H1 (cell line): ENCODE measurements around the gene SLC22A9. TPM values are rescaled to one million over a fixed set of nuclear protein-coding genes. Genes with fewer than 3 reads are reported as not detected.
"Not testable (repeated sequence)": the region's sequence is repeated elsewhere in the genome, so short reads cannot be mapped to it uniquely, and the experiment has no call there.

Experiments used
- CTCF ChIA-PET: fragments of 300-600 bp; sonication (Branson Sonifier 250); formaldehyde crosslinking; loops from one replicate; lab custom pipeline; 2021; ENCODE audit not compliant: partially characterized antibody; lab: Charles Lee
- POLR2A ChIA-PET: fragments of 300-600 bp; sonication (Branson Sonifier 250); formaldehyde crosslinking; loops from one replicate; lab custom pipeline; 2021; ENCODE audit warnings: inconsistent platforms; ENCODE audit not compliant: partially characterized antibody; lab: Charles Lee
- DNase-seq, 2 experiments: peaks; one replicate each; pipeline versions ENCODE4 v3.0.0 to v3.0.0-alpha.2; 2010 to 2022; ENCODE audit warnings: low spot score in 2 of 2, low read depth in 1 of 2, mixed read lengths in 1 of 2
- FAIRE-seq: peaks from 2 replicates; lab custom pipeline; 2011; peaks lifted over from hg19 to GRCh38; lab: Jason Lieb, UNC
- H2AFZ ChIP-seq: 2 replicates; pipeline ENCODE4 v1.8.1; 2012; ENCODE audit warnings: low read length, inconsistent platforms
- H2AK5ac ChIP-seq: 2 replicates; pipeline ENCODE4 v1.6.1; 2013; ENCODE audit warnings: low read depth, low read length
- H2BK120ac ChIP-seq: replicated peaks from 2 replicates; pipeline ENCODE3; 2013; ENCODE audit warnings: low read depth, low read length, inconsistent platforms
- H2BK12ac ChIP-seq: 2 replicates; pipeline ENCODE4 v1.6.1; 2013; ENCODE audit warnings: low read depth, low read length
- H2BK15ac ChIP-seq: 2 replicates; pipeline ENCODE4 v1.6.1; 2013; ENCODE audit warnings: low read length
- H2BK20ac ChIP-seq: 2 replicates; pipeline ENCODE4 v1.6.1; 2013; ENCODE audit warnings: low read length
- H2BK5ac ChIP-seq: 2 replicates; pipeline ENCODE4 v1.6.1; 2013; ENCODE audit warnings: low read depth, low read length
- H3K14ac ChIP-seq: 2 replicates; pipeline ENCODE4 v1.6.1; 2013; ENCODE audit warnings: inconsistent platforms; ENCODE audit not compliant: insufficient read length
- H3K18ac ChIP-seq: 2 replicates; pipeline ENCODE4 v1.6.1; 2013; ENCODE audit warnings: low read length; ENCODE audit errors: extremely low read depth
- H3K23ac ChIP-seq: 2 replicates; pipeline ENCODE4 v1.6.1; 2013; ENCODE audit warnings: inconsistent platforms; ENCODE audit not compliant: insufficient read length
- H3K23me2 ChIP-seq: 2 replicates; pipeline ENCODE4 v1.6.1; 2013; ENCODE audit warnings: low read depth, low read length
- H3K27ac ChIP-seq: 2 replicates; pipeline ENCODE4 v1.6.1; 2011; ENCODE audit warnings: low read depth, low read length, inconsistent platforms
- H3K27me3 ChIP-seq, 4 experiments: replicated peaks in 1 of 4; 1 replicate in 1 of 4; 2 replicates in 3 of 4; pipeline versions ENCODE4 v1.6.1 to v1.8.1; 2011 to 2013; ENCODE audit warnings: low read length in 3 of 4, mild to moderate bottlenecking in 3 of 4, inconsistent platforms in 2 of 4, mixed read lengths in 2 of 4, moderate library complexity in 1 of 4; ENCODE audit not compliant: control insufficient read depth in 3 of 4, insufficient read depth in 3 of 4; ENCODE audit errors: extremely low read depth in 1 of 4
- H3K36me3 ChIP-seq, 4 experiments: 2 replicates each; pipeline versions ENCODE4 v1.6.1 to v1.8.1; 2011 to 2013; ENCODE audit warnings: mild to moderate bottlenecking in 4 of 4, low read length in 3 of 4, moderate library complexity in 2 of 4, control low read depth in 1 of 4, inconsistent platforms in 1 of 4; ENCODE audit not compliant: insufficient read depth in 4 of 4, control insufficient read depth in 2 of 4
- H3K4ac ChIP-seq: replicated peaks from 2 replicates; pipeline ENCODE3; 2013; ENCODE audit warnings: low read length, low read depth, mixed read lengths, inconsistent platforms; ENCODE audit not compliant: insufficient read length
- H3K4me1 ChIP-seq, 4 experiments: replicated peaks in 1 of 4; 1 replicate in 1 of 4; 2 replicates in 3 of 4; pipeline versions ENCODE4 v1.6.1 to v1.8.1; 2011 to 2013; ENCODE audit warnings: low read length in 3 of 4, inconsistent platforms in 2 of 4, mixed read lengths in 1 of 4; ENCODE audit not compliant: insufficient read depth in 4 of 4, control insufficient read depth in 3 of 4
- H3K4me2 ChIP-seq, 2 experiments: 2 replicates each; pipeline versions ENCODE4 v1.6.1 to v1.8.1; 2011 to 2013; ENCODE audit warnings: low read depth in 2 of 2, low read length in 2 of 2, control low read depth in 1 of 2, inconsistent platforms in 1 of 2, mild to moderate bottlenecking in 1 of 2; ENCODE audit not compliant: insufficient read depth in 1 of 2
- H3K4me3 ChIP-seq, 4 experiments: fragments of 200-600, 300-600 bp in 1 of 4; sonication (generic), shearing (Covaris generic), sonication (Bioruptor Twin) in 1 of 4; 2 replicates each; pipeline versions ENCODE4 v1.5.1 to v1.8.1; 2011 to 2016; ENCODE audit warnings: low read length in 4 of 4, low read depth in 3 of 4, control low read depth in 2 of 4, inconsistent platforms in 2 of 4, mild to moderate bottlenecking in 2 of 4, mixed read lengths in 1 of 4, moderate library complexity in 1 of 4; ENCODE audit not compliant: insufficient read depth in 2 of 4; ENCODE audit errors: extremely low read depth in 1 of 4
- H3K56ac ChIP-seq: replicated peaks from 2 replicates; pipeline ENCODE3; 2013; ENCODE audit warnings: low read depth, mild to moderate bottlenecking, mixed read lengths, low read length, inconsistent platforms; ENCODE audit not compliant: insufficient read length
- H3K79me1 ChIP-seq: 2 replicates; pipeline ENCODE4 v1.6.1; 2013; ENCODE audit warnings: low read depth, low read length, control low read depth
- H3K79me2 ChIP-seq, 2 experiments: 2 replicates each; pipeline versions ENCODE4 v1.6.1 to v1.8.1; 2012 to 2013; ENCODE audit warnings: low read length in 2 of 2, mild to moderate bottlenecking in 2 of 2, inconsistent platforms in 1 of 2; ENCODE audit not compliant: insufficient read depth in 2 of 2, control insufficient read depth in 1 of 2
- H3K9ac ChIP-seq, 4 experiments: replicated peaks in 1 of 4; 1 replicate in 1 of 4; 2 replicates in 3 of 4; pipeline versions ENCODE4 v1.6.1 to v1.8.1; 2011 to 2013; ENCODE audit warnings: low read depth in 3 of 4, low read length in 3 of 4, control low read depth in 2 of 4, mild to moderate bottlenecking in 2 of 4, moderate library complexity in 2 of 4, inconsistent platforms in 1 of 4; ENCODE audit errors: extremely low read depth in 1 of 4
- H3K9me3 ChIP-seq, 2 experiments: 2 replicates each; pipeline versions ENCODE4 v1.6.1 to v1.8.1; 2012 to 2013; ENCODE audit warnings: mild to moderate bottlenecking in 2 of 2, moderate library complexity in 2 of 2, control low read depth in 1 of 2, inconsistent platforms in 1 of 2, low read depth in 1 of 2, low read length in 1 of 2, mixed read lengths in 1 of 2; ENCODE audit not compliant: insufficient read depth in 2 of 2
- H4K20me1 ChIP-seq, 2 experiments: replicated peaks in 1 of 2; 2 replicates each; pipeline versions ENCODE3 to v1.8.1; 2011 to 2013; ENCODE audit warnings: inconsistent platforms in 2 of 2, low read length in 2 of 2, mild to moderate bottlenecking in 1 of 2; ENCODE audit not compliant: insufficient read depth in 2 of 2, control insufficient read depth in 1 of 2
- H4K5ac ChIP-seq: 2 replicates; pipeline ENCODE4 v1.6.1; 2013; ENCODE audit warnings: low read length, low read depth, mixed read lengths, inconsistent platforms; ENCODE audit not compliant: insufficient read length
- H4K8ac ChIP-seq: 2 replicates; pipeline ENCODE4 v1.8.0; 2013; ENCODE audit warnings: mild to moderate bottlenecking, moderate library complexity, low read length, inconsistent platforms; ENCODE audit not compliant: insufficient read depth; ENCODE audit errors: extremely low read depth
- H4K91ac ChIP-seq: replicated peaks from 2 replicates; pipeline ENCODE3; 2013; ENCODE audit warnings: low read length, mixed read lengths, inconsistent platforms; ENCODE audit not compliant: insufficient read length
- WGBS, 2 experiments: shearing (Covaris generic) in 1 of 2; methylation state at CpG; one replicate each; pipeline versions ENCODE4 v1.1.6 to v1.1.7; 2013 to 2015; ENCODE audit warnings: low lambda C conversion rate in 2 of 2, mixed read lengths in 2 of 2, inconsistent platforms in 1 of 2, low coverage in 1 of 2, missing lambda C conversion rate in 1 of 2; ENCODE audit not compliant: insufficient replicate concordance in 2 of 2, insufficient coverage in 1 of 2, insufficient read length in 1 of 2; ENCODE audit errors: extremely low coverage in 1 of 2, missing lambda C conversion rate in 1 of 2; 5-methylcytosine and 5-hydroxymethylcytosine counted together
- polyA plus RNA-seq, 7 experiments: library from polyadenylated mRNA; depleted of rRNA in 3 of 7; stranded (reverse) in 5 of 7; unstranded in 2 of 7; fragments of >200 nt in 5 of 7; fragments of 200-250 nt in 2 of 7; gene quantifications; 1 replicate in 5 of 7; 2 replicates in 1 of 7; 4 replicates in 1 of 7; pipeline versions ENCODE4 v1.2.1 to v1.2.3, GENCODE V29; 2011 to 2013; ENCODE audit warnings: missing spikeins in 2 of 7, mixed read lengths in 2 of 7
- total RNA-seq: library from RNA; stranded (reverse); fragmentation: NEBNext Ultra II Directional; extraction: Animal tissue kit (Norgen Biotek cat#: 25700); gene quantifications from 2 replicates; pipeline ENCODE4 v1.2.1, GENCODE V29; 2021

The SLC22A9 gene
- total and polyA plus RNA-seq, 2 of the 8 experiments (the other 6 are each of a cell fraction or from before 2014, with no cell fraction given), result not detected

- H3K79me1 ChIP-seq, H3K4ac ChIP-seq, H4K8ac ChIP-seq, H3K14ac ChIP-seq, H3K4me1 ChIP-seq, H3K9ac ChIP-seq, H4K5ac ChIP-seq, H2AK5ac ChIP-seq, H2BK20ac ChIP-seq, H3K4me3 ChIP-seq, H3K4me2 ChIP-seq, DNase-seq, H3K18ac ChIP-seq, H2BK12ac ChIP-seq, H2BK5ac ChIP-seq, POLR2A ChIA-PET, H2BK15ac ChIP-seq, H4K91ac ChIP-seq, H3K23ac ChIP-seq, H3K36me3 ChIP-seq, FAIRE-seq, H3K9me3 ChIP-seq, H3K27ac ChIP-seq, H3K27me3 ChIP-seq, H3K56ac ChIP-seq, H4K20me1 ChIP-seq, H3K23me2 ChIP-seq, H2BK120ac ChIP-seq, H3K79me2 ChIP-seq, CTCF ChIA-PET, H2AFZ ChIP-seq: not testable (repeated sequence)
- WGBS, 2 experiments, result 84% methylated on average over 3 of the region's 3 CpGs; no CpG with 5 or more reads in 1 of the 2 experiments
Measured at GRCh38 chr11:63335089-63335488, 34.5 kb upstream of the SLC22A9 start.
